ENCODE results near the gene TACC3.
A peak's percentile ranks its signal among the peaks of the same experiment; 100 is the strongest.

Gene TACC3

DNA sequence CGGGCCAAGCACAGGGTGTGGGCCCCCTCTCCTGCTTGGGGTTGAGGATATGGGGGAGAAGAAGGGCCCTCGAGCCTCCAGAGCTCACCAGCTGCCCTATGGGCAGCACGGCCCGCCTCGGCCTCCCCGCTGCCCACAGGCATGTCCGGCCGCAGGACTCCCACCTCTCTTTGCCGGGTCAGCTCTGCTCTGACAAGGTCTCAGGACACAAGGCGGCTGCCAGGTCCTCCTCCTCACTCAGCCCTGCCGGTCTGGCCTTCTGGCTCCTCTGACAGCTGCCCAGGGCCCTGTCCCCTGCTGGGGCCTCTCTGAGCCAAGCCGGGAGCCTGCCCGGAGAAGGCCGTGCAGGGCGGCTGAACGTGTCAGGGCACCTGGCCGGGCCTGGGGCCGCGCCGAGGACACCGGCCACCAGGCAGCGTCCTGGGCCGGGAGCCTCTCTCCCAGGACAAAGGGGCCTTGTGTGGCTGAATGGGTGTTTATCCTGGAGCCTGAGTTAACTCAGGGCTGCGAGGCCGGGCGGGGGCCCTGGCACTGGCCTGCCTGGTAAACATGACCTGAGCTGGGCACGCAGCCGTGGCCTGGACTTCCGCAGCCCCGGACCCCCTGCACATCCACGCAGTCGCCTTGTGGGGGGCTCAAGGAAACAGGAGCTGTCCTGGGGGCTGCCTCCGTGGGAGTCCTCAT is 25.7 kb downstream of the TACC3 start:
- peak; percentile 85 for DNase-seq (ENCODE audit: low spot score)

DNA sequence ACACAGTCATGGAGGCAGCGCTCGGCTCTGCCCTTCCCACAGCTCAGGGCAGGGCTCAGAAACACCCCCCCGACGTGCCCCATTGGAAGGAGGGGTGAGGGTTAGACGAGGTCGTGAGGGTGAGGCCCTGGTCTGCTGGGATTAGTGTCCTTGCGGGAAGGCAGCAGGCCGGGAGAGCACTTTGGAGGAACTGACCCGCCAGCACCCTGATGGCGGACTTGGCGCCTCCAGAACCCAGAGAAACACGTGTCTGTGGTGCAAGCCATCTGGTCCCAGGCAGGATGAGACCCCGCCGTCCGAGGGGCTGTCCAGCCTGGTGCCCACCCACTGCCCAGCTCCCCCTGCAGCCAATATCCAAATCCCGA is 26.3 kb downstream of the TACC3 start:
- DNase-seq (ENCODE audit: low spot score): no peak

DNA sequence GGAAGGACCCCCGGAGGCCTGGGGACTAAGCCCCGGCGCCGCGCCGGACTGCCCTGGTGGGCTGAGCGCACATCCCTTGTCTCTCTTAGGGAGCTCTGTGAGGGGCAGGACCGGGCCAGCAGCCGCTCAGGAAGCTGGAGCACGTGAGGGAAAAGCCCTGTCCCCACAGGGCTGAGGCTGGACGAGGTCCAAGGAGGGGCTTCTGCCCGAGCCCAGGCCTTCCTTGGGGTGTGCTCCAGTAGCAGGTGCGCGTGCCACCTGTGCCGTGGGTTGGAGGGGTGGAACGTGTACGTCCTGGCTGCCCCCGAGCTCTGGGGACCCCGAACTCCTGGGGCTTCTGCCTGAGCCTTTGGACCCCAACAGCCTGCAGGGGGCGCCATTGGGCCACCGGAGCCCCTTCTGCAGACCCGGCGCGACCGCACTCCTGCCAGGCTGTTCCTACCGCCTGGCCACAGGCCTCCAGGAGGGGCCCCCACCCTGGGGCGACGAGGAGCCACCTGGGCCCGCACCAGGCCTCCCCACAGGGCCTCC is 27.2 kb downstream of the TACC3 start:
- DNase-seq (ENCODE audit: low spot score): peak; percentile 99

DNA sequence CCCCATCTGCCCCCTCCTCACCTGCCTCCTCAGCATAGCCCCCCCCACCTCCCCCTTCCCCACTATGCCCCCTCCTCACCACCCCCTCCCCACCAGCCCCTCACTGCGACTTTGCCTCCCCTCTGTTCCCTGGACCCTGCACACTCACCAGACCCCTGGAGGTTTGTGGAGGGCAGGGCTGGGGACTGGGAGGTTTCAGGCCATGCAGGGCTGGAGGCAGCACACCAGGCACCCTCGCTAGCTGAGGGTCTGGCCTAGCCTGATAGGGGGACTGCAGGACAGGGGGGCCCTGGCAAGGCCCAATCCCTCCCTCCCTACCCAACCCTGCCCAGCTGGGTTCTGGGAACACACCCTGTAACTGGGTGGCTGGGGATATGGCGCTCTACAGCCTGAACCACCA is 28.0 kb downstream of the TACC3 start:
- peak; percentile 57 for DNase-seq (ENCODE audit: low spot score)

DNA sequence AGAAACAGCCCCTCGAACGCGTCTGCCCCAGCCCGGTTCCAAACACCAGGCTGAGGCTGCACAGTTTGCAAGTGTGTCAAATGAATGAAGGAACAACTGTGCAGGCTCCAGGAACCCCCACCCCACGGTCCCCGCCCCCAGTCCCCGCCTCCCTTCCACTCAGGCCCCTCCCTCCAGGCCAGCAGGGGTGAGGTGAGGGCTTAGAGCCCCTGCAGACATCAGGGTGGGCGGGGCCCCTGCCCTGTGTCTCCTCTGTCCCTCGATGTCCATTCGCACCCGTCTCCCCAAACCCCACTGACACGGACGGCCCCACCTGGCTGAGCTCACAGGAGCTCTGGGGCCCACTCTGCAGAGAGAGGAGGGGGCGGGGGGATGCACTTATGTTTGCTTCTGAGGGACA is 28.5 kb downstream of the TACC3 start:
- no peak for DNase-seq (ENCODE audit: low spot score)

DNA sequence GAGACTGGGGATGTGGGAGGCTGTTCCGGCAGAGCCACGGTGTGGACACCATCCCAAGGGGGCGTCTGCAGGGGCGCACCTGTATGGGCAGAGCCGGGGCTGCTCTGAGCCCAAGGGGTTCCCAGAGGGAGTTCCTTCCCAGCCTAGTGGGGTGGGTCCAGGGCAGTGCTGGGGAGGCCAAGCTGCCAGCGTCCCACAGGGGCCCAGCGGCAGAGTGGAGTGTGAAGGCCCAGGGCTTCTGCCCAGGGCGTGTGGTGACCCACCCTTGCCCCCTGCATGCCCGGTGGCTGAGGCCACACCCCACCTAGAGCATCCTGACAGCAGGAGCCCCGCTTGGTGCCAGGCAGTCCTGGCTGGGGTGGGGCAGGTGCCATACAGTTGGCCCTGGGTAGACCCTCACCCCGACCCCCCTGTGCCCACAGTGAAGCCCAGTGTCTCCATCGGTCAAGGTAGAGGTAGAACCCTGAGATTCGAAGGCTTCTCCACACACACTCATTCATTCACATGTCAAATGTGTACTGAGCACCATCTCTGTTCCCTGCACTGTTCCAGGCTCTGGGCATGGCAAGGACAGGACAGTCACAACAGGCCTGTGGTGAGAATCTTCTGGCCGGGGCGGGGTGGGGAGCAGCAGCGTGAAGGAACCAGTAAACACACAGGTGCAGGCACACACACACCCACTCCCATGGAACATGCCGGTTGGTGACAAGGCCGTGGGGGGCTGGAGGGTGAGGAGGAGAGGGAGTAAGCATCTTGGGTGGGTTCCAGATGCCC is 29.2 kb downstream of the TACC3 start:
- DNase-seq (ENCODE audit: low spot score): no peak

DNA sequence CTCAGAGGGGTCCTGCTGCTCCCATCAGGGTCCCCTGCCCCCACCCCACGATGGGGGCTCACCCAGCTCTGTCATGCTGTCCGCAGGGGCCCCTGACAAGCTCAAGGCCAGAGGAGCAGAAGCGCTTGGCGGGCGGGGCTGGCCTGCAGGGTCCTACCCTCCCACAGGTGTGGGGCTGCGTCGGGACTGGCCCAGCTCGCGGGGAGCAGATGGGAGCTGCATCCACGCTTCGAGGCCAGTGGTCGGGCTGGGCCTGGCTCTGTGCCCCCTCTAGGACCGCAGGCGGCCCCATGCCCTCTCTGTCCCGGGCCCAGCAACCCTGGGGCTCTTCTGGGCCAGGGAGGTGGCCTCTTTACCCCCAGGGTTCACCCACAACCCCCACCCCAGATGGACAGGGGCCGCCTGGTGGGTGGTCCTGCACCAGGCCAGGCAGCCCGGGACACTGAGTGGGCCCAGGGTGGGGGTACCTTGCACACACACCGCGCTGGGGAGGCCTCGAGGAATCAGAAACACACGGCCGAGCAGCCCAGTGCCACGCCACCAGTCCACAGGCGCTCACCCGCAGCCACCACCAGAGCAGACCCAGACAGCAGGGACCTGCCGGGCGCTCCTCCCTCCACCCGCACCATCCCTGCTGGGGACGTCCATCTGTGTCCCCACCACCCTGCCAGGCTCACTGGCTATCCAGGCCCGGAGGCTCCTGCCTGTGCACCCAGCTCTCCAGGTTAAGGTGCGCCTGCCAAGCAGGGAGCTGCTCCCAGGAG is 30.0 kb downstream of the TACC3 start:
- no peak for DNase-seq (ENCODE audit: low spot score)

DNA sequence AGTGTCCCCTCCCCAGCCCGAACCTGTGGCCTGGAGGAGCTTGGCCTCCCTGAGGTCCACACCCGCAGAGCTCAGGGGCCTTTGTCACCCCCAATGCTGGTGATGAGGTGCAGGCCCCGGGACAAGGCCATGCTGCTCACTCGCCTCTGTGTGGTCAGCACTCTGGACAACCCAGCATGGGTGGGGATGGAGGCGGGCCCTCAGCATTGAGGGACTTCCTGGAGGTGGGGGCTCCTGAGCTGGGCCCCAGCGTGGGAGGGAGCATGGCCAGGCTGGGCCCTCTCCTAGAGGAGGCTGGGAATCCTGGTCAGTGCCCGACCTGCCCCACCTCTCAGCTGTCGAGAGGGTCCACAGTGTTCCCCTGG is 30.6 kb downstream of the TACC3 start:
- DNase-seq (ENCODE audit: low spot score): no peak

DNA sequence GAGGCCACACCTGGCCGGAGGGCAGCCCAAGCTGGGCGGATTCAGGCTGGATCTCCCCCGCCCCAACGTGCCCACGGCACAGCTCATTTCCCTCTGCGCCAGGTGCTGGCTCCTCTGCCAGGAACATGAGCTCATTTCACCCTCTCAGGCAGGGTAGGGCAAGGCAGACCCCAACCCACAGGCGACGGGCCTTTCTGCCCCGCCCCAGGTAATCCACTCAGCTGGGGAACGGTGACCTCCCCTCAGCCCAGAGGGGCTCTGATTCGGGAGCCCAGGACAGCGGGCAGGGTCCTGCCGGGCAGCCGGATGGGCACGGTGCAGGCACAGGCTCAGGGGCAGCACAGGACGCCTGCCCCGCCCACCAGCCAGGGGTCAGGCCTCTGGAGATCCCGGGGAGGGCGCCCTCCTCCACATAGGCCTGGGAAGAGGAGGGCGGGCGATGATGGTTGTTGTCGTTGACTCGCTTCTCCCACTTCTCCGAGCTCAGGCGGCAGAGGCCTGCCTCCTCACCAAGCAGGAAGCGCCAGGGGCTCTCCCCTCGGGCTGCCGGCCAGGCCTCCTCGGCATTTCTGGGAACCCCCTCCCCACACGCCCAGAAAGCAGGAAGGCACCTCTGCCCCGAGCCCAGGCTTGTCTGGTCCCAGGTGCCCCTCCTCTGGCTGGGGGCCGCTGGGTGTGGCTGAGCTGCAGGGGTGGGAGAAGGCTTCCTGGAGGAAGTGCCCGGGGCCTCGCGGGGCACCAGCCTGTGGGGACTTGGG is 31.1 kb downstream of the TACC3 start:
- DNase-seq (ENCODE audit: low spot score): no peak

DNA sequence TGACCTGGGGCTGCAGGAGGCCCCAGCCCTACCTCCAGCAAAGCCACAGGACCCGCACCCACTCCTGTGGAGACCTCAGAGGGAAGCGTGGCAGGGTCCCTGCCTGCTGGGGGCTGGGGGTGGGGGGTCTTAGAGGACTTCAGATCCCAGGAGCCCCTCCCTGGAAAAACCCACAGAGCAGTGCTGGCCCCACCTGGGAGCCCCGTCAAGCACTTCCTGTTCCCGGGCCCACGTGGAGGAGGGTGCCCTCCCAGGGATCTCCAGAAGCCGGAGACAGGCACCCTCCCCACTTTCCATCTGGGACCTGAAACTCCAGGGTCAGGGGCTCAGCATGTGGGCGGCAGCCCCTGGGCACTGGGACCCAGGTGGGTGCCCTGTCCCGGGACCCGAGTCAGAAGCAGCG is 32.0 kb downstream of the TACC3 start:
- DNase-seq (ENCODE audit: low spot score): no peak

DNA sequence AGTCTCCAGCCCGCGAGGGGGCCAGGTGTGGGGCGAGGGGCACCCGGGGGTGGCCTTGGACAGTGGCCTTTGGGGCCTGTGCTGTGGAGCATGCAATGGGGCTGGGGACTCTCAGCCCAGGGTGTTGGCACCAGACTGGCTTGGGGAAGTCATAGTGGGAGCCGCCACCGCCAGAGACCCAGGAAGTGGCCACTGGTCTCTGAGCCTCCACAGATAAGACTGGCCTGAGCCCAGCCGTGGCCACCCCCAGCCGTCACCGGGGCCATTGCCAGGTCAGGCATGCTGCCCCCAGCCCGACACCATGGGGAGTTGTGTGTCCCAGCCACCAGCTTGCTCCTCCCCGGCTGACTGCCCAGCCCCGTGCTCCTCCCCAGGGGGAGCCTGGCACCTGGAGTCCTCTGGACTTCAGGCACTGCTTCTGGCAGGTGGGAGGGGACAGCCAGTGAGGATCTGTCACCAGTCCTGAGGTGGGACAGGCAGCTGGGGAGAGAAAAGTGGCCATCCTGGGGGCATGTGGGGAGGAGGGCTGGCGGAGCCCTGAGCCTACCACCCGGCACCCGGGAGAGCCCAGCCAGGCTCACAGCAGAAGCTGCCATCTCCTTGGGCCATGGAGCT is 32.5 kb downstream of the TACC3 start:
- no peak for DNase-seq (ENCODE audit: low spot score)

DNA sequence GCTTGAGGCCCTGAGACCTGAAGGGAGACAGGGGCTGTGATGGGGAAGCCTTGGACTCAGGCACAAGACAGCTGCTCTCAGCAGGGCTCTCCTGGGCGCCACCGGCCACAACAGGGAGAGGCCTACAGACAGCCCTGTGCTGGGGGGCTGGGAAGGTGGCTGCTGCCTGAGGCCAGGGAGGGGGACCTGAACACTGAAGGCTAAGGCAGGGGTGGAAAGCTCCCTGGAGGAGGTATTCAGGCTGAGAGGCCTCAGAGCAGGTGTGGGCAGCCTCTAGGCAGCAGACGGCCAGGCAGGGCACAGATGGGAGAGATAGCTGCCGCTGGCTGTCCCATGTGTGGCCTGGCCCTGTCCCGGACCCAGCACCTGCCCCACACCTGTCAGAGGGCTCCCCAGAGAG is 33.0 kb downstream of the TACC3 start:
- no peak for DNase-seq (ENCODE audit: low spot score)

DNA sequence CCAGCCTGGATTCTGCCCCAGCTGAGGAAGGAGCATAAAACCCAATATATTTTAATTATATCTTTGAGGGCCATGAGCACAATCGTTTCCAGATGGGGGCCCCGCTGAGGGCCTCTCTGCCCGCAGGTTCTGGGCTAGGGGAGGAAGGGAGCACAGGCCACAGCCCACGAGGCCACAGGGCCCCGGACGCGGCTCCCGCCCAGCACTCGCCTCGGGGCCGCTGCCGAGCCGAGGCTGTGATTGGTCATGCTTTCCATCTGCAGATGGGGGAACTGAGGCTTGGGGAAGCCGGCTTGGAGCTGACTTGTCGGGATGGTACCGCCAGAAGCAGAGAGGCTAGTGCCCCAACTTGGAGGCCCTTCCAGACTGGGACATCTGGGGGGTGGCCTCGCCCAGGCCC is 34.0 kb downstream of the TACC3 start:
- DNase-seq (ENCODE audit: low spot score): no peak

DNA sequence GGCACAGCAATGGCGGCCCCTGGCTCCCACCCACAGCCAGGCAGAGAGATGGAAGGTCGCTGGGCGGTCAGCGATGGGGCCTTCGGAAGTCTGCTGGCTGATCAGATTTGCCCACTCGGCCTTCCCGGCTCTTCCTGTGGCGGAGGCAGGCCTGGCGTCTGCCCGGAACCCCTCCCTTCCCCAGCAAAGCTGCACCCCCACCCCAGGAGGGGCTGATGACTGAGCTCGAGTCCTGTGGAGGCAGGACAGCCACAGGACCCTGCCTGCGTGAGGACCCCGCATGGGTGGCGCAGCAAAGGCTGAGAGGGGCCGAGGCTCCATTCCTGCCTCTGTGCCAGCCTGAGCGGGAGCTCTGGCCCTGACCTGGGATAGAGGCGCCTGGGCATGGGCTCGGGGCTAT is 34.8 kb downstream of the TACC3 start:
- DNase-seq (ENCODE audit: low spot score): no peak

DNA sequence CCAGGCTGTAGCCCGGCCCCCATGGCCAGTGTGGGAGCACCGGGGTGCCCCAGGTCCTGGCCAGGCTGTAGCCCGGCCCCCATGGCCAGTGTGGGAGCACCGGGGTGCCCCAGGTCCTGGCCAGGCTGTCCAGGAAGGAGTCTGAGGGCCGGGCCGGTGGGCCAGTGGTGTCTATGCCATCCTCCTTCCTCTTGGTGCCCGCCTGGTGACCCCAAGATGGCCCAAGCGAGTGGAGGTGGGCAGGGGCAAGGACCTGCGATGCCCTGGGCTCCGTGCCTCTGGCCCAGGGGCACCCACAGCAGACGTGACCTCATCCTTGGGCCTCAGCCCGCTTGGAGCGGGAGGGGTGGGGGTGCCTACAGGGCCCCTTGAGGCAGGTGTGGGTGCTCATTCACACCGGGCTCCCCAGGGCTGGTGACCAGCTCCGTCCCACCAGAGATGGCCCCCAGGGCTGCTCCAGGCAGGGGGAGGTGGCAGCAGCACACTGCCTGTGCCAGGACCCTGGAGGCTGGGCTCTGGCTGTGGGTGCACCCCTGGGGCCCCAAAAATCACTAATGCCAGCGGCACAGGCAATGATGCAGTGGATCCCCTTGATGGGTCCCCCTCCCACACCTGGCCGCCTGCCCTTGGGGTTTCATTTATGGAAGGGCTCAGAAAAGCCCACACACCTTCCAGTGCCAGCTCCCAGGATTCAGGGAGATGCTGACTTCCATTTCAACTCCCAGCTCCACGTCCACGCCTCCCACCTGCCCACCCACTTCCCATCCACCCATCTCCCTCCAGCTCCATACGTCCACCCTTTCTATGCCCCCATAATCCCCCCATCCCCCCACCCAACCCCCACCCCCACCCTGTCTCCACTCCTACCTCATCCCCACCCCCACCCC is 35.8 kb downstream of the TACC3 start:
- DNase-seq (ENCODE audit: low spot score): no peak

DNA sequence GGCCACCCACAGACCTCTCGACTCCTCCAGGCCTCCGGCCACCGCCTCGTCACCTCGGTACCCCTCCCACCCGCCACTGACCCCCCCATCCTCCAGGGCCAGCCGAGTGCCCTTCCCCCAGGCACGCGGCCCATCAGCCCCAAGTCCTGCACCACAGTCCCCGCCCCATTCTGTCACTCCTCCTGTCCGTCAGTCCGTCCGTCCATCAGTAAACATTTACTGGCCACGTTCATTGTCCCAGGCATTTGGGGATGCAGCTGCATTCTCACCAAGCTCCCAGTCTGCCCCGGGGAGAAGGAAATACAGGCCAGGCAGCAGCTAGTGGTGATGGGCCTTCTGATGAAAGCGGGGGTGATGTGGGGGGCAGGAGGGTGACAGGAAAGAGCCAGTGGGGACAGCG is 36.5 kb downstream of the TACC3 start:
- no peak for DNase-seq (ENCODE audit: low spot score)

DNA sequence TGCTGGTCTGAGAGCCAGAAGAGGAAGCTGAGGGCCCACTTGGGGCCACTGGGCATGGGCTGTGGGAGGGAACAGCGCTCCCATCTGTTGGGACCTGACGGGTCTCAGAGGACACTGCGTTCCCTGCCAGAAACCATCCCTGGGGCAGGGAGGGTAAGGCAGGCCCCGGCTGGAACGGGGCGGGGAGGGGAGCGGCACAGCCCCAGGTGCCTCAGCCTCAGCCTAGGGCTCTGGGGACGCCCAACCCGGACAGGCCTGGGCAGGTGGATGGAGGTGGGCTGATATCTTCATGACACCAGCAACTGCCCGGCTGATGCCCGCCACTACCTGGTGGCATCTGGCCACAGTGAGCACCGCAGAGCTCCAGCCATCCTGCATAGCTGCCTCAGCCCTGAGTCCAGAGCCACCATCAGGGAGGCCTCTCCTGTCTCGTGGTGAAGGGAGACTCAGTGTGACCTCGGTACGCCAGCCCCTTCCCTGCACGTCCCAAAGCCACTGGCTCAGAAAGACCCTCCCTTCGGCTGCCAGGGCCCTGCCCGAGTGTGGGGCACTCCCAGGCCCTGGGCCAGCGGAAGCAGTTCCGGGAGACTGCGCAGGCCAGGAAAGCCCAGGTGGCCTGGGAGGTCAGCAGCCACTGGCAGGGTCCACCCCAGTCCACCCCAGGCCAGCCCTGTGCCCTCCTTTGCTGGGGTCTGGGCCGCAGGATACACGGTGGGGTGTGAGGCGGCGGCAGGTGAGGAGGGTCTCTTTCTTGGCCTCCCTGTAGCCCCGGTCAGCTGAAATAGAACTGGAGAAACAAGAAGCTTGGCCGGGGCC is 37.2 kb downstream of the TACC3 start:
- no peak for DNase-seq (ENCODE audit: low spot score)

DNA sequence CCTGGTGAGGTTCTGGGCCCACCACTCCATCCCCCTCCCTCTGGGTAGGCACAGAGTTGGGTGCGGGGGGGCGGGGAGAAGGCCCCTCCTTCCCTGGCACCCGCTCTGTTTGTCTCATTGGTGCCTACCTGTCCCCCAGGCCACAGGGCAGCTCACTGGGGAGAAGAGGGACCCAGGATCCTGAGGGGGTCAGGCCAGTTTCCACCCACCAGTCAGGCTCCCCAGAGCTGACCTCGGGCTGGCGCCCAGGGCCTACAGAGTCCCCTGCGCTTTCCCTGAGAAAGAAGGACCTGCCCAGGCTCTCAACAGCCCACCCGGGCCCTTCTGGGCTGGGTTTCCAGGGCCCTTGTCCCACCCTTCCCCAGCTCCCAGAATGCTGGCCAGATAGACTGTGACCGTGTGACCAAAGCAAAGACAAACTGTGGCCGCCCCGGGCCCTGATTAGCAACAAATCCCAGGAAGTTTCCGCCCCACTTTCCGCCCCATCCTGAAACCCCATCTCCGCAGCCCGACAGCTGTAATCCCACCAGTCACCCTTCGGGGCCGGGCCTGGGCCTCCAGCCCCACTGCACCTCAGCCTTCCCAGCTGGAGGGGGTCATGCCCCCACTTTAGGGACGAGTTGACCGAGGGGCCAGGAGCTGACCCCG is 38.0 kb downstream of the TACC3 start:
- DNase-seq (ENCODE audit: low spot score): no peak

DNA sequence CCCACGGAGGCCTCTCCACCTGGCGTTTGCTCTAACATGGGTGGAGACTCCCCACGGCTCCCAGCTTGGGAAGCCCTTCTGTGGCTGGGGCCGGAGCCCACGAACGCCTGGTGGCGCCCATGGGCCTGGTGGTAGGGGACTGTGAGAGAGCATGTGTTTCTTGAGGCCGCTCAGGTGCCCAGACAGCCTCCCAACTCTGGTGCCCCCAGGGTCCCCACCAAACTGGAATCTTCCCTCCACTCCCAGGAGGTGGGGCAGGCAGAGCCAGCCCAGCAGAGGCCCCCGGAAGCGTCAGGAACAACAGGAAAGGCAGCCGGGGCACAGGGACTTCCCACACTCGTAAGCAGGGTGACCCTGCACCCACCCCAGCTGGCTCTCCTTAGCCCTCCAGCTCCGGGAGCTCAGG is 38.5 kb downstream of the TACC3 start:
- no peak for DNase-seq (ENCODE audit: low spot score)

All from HuH-7.5 (cell line).